ENCODE measurements around the gene ROR1. TPM values are rescaled to one million over a fixed set of nuclear protein-coding genes. Genes with fewer than 3 reads are reported as not detected.

ROR1 gene
- total and polyA plus RNA-seq, 9 of the 15 experiments (the other 6 are each of a cell fraction or from before 2014, with no cell fraction given): 0.02 TPM; not detected in 8

GRCh38 chr1:63861052-63861691 is 87.4 kb downstream of the ROR1 start:
- H3K27me3 ChIP-seq (ENCODE audit: control insufficient read depth in 2 of 2, insufficient read depth in 2 of 2, low read length in 2 of 2): no peaks in the 10 kb centered on the region
- H3K9me3 ChIP-seq (replicated peaks; ENCODE audit: control insufficient read depth, insufficient read depth, low read depth, low read length): no peaks in the 10 kb centered on the region
- no peak overlapping the region for H3K27ac ChIP-seq (ENCODE audit: extremely low read depth, low read depth, low read length)
- DNase-seq (ENCODE audit: extremely low read depth in 1 of 4, low spot score in 3 of 4): no peak
- H3K36me3 ChIP-seq (ENCODE audit: control insufficient read depth, insufficient read depth, low read length): no peaks in the 10 kb centered on the region
- BruUV-seq (replicated peaks): no TSS peak
- no peaks in the 10 kb centered on the region for H3K4me1 ChIP-seq (replicated peaks in 1 of 2; ENCODE audit: control insufficient read depth in 2 of 2, insufficient read depth in 2 of 2, low read length in 2 of 2)
- H2AFZ ChIP-seq (ENCODE audit: low read depth, low read length): no peak overlapping the region
- no peaks in the 10 kb centered on the region for H4K20me1 ChIP-seq (replicated peaks; ENCODE audit: control insufficient read depth, insufficient read depth, low read length)
- H3K4me3 ChIP-seq: no peak overlapping the region
- no peak overlapping the region for H3K4me2 ChIP-seq (ENCODE audit: insufficient read depth, low read length)
- no peak for ATAC-seq
- no peaks in the 10 kb centered on the region for H3K79me2 ChIP-seq (ENCODE audit: control insufficient read depth, insufficient read depth, low read length)
- in situ Hi-C loops (cut with MboI): no loop called here
- CTCF ChIA-PET (ENCODE audit: low intra/inter-chr PET ratio): no interaction called here
- intact Hi-C loops (cut with micrococcal nuclease): no loop called here
- POLR2A ChIA-PET: no interaction called here
- H3K9me1 ChIP-seq (ENCODE audit: control insufficient read depth, insufficient read depth, low read length): peaks cover 2% of the 10 kb centered on the region
- WGBS (ENCODE audit: insufficient coverage, low coverage, missing lambda C conversion rate): 1% methylated on average over 6 of the region's 6 CpGs
- no peak for FAIRE-seq
- H3K9ac ChIP-seq (ENCODE audit: insufficient read depth in 1 of 2, low read depth in 2 of 2, low read length in 2 of 2): no peak overlapping the region
- TF ChIP-seq CTBP1 (IDR thresholded peaks at IDR 0.05; ENCODE audit: borderline replicate concordance): no peak
- no peak for TF ChIP-seq MGA (IDR thresholded peaks at IDR 0.05)
- TF ChIP-seq FOXK2 (conservative IDR thresholded peaks at IDR 0.05 in 1 of 2, IDR thresholded peaks at IDR 0.05 in 1 of 2; ENCODE audit: low read depth in 2 of 2): no peak
- no peak for TF ChIP-seq FOXA1 (IDR thresholded peaks at IDR 0.05; ENCODE audit: borderline replicate concordance)
- TF ChIP-seq HINFP (tag; conservative IDR thresholded peaks at IDR 0.05; ENCODE audit: low read depth): no peak
- no peak for TF ChIP-seq DEAF1 (CRISPR knock-in tag; IDR thresholded peaks at IDR 0.05)
- TF ChIP-seq ZNF589 (CRISPR knock-in tag; IDR thresholded peaks at IDR 0.05; ENCODE audit: low read depth): no peak
